HG03139 (cell line): Measurements from ENCODE around the gene TNFRSF13B.
"Not testable (repeated sequence)": the region's sequence is repeated elsewhere in the genome, so short reads cannot be mapped to it uniquely, and the experiment has no call there.

Source experiments
- ATAC-seq: cut with Tn5 transposase; IDR thresholded peaks from one replicate; pipeline ENCODE4 v1.9.1; 2021; ENCODE audit not compliant: unreplicated experiment

The TNFRSF13B gene

DNA sequence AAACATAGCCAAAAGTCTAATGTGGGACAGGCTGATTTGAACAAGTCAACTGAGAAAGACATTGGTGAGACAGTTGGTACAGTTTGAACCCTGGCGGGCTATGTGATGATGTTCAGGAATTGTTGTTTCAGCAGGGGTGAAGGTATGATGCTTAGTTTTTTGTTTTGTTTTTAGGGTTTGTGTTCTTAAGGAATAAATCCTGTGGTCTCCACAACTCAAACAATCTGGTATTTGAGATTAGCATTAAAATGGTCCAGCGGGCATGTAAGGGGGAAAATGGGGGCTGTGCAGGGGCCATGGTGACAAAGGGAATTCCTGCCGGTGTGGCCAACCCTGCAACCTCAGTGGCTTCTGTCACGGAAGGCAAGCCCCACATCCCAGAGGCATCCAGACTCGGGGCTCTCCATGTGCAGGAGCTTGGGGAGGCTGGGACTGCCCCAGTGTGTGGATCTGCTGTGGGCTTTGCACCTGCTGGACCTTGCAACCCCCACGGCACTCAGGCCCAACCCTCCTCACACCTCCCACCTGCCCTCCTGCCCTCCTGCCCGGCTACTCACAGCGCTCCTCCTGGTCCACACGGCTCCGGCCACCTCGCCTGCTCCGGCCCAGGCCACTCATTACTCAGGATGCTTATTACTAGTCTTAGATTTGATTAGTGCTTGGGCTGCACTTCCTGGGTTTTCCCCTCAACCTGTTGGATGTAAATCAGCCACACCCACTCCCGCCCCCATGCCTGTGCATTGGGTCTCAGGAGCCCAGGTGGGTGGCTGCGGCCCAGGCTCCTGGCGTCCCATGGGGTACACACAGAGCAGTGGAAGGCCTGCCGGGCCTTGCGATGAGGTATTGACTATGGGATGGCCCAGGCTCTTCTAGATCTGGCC, at the start of gene TNFRSF13B:
TSS of gene TNFRSF13B (minus strand) at position 661 of the 881 bp plus-strand sequence. CDS start at position 618, 43 bp downstream.
- ATAC-seq: no peak

DNA sequence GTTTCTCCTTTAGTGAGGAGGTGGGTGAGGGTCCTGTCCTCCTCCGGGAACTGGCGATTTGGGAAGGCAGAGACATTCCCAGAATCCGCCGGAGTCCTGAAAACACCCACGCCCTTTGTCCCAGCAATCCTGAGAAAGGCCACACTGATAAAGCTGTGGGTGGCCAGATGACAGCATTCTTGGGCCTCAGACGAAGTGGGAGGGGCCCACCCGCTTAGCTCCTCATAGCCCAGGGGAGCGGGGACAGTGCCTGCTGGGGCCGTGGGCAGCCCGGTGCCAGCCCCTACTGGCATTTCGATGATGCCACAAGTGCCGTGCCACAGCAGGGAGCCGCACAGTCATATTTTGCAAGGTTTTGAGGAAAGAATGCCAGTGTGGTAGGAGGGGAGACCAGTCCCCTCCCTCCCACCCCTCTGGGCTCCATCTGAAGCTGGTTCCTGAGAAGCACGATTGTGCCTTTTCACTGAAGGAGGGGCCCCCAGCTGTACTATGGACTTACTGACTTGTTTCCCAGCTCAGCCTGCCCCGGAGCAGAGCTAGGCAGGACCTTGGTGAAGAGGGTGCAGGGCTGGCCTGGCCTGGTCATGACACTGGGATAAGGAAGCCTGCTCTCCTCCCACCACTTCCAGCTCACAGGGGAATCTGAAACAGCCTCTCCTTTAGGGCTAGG, 49.4 kb upstream of the TNFRSF13B start:
- ATAC-seq: no peak

DNA sequence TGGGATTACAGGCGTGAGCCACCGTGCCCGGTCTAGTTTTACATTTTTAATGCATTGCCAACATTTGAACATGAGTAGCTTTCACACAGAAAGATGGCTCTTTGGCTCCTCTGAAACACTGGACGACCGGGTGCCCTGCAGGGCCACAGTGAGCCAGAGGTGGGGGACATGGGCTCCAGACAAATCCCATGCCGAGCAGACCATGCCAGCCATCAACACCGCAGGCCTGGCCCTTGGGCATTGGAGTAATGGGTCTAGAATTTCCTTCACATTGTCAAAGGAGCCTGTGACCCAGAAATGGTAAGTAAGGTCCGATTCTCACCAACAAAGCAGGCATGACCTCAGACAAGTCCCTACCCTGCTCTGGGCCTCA, 48.9 kb upstream of the TNFRSF13B start:
- ATAC-seq: no peak

DNA sequence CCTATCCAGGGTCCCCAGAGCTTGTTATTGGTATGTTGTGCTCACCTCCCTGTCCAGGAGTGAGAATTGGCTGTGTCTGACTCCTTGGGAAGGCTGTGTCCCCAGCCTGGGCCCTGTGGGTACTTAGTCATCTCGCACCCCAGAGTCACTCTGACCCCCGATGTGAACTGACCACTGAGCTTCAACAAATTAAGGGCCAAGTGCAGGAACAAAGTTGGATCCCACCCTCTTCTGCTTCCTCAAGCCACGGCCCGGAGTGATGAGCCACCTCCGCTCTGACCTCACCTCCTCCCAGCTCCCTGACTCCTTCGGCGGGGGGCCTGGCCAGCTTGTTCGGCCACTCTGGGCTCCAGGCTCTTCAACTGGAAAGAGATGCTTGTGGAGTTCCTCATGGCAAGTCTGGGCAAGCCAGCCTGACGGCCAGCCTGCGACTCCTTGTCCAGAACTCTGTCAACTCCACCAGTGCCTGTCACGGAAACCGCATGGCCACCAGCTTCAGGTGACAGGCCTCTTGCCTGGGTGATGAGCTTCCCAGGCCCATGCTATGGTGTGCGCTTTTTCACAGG, 48.1 kb upstream of the TNFRSF13B start:
- no peak for ATAC-seq

DNA sequence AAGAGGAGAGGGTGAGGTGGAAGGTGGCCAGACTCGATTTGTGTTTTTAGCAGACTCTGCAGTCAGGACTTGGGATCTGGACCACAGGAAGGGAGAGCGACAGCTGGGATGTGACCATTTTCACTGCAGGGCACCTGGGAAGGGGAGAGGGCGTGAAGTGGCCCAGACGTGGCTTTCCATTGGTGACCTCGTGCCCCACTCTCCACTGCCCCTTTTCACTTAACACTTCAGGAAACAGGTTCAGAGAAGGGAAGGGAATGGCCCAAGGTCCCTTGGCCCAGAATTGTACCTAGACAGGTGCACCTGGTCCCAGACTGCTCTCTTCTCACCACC, 47.5 kb upstream of the TNFRSF13B start:
- no peak for ATAC-seq

DNA sequence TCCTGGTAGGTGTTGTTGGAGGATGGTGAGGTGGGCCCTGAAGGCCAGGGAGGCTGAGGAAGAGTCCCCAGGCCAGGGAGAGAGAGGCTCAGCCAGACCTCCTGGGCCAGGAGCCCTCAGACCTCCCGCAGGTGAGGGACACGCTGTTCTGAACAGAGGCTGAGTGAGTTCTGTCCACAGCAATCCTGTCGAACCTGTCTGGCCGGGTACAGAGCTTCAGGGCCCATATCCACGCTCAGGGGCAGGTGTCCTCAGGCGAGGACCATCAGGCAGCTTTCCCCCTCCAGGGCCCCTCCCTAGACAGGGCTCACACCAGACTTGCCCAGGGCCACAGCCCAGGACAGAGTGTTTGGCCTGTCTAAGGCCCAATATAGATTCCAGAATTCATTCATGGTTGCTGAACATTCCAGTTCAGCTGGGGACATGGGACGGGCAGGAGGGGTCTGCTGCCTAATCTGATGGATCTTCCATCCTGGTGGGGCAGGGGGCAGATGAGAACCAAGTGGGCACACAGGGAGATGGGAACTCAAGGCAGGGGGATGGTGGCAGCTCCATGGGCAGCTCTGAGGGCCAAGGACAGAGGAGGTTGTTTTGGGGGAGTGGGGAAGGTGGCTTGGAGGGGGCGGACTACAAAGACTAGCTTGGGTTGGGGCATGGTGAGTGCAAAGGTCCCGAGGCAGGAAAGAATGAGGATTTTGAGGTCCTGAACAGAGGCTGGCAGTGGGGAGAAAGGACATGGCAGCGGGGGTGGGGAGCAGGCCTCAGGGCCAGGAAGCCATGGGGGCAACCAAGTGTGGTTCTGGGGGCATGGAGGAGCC, 46.9 kb upstream of the TNFRSF13B start:
- no peak for ATAC-seq

DNA sequence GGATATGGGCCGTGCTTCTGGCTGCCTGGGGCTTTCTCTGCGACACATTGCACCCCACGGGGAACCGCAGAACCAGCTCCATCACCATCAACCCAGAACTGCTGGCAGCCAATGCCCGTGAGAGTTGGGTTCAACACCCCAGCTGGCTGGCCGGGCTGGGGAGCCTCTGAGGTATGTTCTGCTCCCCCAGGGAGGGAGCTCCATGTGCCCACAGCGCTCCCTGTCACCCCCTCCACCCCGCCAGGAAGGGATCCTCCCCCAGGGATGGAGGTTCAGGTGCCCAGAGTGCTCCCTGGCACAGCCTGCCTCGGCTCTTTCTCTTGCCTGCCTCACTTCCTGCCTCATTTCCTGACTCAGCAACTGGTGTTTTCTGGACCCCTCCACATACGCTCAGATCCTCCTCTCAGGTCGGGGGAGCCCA, 46.1 kb upstream of the TNFRSF13B start:
- ATAC-seq: no peak

DNA sequence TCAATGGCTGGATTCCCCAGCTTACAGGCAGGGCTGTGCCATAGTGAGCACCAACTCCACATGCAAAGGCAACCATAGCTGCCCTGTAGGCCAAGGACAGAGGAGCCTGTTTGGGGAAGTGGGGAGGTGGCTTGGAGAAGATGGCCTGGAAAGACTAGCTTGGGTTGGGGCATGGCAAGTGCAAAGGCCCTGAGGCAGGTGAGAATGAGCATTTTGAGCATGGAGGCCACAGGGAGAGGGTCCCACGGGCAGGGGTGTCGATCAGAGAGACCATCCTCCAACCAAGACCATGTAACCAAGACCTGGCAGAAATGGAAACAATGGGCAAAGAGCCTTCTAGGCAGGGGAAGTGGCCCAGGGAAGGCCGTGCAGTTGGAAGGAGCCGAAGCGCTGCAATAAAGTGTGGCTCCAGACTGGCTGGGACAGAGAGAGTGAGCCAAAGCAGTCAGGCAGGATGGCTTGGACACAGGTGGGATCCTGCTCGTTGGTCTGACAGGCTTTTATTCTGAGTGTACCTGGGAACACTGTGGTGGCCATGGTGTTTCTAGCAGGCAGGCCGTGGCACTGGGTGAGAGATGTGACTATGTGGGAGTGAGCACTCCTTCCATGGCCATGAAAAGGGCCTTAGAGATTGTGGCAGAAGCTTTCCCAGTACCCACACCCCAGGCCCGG, 45.6 kb upstream of the TNFRSF13B start:
- no peak for ATAC-seq

DNA sequence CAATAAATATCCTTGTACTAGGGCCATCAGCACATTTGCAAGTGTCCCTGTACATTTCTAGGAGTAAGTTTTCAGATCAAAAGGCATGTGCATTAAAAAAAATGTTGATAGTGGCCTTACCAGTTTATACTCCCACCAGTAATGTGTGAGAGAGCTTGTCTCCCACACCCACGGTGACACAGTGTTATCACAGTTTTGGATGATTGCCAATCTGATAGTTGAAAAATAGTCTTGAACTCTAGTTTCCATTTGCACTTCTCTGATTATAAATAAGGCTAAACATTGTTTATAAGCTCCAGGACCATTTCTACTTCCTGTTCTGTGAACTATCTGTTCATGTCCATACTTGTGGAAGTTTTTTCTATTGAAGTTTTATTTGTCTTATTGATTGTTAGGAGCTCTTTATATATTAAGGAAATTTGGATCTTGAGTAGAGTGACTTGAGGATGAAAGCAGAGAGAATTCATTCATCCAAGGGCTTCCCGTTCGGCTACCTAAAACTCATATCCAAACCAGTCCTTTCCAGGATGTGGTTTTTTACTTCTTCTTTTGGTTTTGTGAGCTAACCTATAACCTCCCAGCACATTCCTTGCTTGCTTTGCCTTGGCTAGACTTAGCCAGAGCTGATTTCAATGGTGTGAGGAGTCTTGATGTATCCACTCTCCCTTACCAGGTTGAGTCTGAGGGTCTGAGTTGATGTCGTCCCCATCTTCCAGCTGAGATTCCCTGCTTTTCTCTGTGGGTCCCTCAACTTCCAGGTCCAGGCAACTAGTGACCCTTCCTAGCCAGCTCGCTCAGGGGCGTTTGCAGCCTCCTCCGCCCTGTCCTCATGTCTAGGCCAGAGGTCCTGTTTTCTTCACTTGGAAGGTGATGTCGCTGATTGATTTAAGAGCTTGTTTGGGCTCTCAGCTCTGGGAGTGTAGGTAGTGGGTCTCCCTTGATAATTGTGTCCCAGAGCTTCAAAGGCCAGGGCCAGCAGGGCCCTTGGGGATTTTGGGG, 44.6 kb upstream of the TNFRSF13B start:
- ATAC-seq: not testable (repeated sequence)

DNA sequence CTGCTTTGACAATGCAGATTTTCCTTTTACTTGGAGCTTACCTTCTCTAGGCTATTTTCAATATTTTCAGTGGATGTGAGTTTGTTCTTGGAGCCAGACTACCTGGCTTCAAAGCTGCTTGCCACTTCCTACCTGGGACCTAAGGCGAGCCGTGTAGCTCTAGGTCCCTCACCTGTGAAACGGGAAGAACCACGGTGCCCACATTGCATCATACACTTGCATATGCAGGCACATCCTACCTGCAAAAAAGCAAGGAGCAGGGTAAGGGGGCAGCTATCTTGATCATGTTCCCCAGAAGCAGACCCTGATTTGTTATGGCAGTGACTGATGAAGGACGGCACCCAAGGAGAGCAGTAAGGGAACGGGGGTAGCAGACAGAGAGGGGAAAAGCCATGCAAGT, 43.3 kb upstream of the TNFRSF13B start:
- ATAC-seq: no peak

DNA sequence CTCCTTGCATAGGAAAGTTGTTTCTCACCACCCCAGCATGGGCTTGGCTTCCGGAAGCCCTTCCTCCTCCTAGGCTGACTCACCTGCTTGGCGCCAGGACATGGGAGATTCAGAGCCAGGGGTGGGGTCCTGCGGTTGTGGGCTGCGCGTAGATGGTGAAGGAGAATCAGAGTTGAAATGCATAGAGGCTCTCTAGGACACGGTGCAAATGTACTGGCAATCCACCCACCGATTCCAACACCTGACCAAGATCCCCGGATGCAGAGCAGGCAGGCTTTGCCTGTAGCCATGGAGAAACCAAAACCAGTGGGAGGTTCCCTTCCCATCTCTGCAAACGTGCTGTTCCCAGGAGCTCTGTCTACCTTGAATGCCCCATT, 42.8 kb upstream of the TNFRSF13B start:
- ATAC-seq: not testable (repeated sequence)

DNA sequence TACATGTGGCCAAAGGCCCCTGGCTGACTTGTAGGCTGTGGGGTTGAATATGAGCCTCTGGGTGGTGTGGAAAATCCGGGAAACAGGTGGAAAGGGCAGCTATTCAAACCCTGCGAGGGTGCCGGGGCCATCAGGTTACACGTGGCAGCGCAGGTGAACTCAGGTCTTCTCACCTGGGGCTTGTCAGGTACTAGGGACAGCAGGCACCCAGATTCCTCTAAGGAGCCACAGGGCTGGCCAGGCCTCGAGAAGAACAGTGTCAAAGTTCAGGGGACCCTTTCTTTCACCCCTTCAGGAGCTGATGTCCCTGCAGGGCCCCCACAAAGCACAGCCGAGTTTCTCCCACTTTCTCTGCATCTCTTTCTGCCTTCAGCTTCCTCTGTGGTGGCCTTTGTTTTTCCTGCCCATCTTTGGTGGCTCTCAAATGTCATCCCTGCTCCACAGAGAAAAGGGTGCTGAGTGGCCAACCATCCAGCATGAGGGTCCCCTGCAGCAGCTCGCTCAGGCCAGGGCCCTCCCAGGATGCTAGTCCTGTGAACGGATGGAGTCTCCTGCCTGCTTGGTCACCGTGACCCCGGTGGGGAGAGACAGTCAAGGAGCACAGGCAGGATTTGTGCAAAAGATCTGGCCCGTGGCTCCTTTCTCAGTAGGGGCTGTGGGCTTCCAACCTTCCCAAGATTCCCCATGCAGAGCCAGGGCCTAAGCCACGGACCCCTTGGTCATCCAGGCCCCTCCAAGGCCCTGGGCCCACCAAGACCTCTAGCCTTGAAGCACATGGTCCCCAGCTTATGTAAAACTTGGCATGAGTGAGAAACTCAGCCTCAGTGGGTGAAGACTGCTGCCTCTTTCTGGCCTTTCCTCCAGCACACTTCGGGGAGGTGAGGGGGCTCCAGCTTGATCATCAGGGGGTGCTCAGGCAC, 42.2 kb upstream of the TNFRSF13B start:
- not testable (repeated sequence) for ATAC-seq

DNA sequence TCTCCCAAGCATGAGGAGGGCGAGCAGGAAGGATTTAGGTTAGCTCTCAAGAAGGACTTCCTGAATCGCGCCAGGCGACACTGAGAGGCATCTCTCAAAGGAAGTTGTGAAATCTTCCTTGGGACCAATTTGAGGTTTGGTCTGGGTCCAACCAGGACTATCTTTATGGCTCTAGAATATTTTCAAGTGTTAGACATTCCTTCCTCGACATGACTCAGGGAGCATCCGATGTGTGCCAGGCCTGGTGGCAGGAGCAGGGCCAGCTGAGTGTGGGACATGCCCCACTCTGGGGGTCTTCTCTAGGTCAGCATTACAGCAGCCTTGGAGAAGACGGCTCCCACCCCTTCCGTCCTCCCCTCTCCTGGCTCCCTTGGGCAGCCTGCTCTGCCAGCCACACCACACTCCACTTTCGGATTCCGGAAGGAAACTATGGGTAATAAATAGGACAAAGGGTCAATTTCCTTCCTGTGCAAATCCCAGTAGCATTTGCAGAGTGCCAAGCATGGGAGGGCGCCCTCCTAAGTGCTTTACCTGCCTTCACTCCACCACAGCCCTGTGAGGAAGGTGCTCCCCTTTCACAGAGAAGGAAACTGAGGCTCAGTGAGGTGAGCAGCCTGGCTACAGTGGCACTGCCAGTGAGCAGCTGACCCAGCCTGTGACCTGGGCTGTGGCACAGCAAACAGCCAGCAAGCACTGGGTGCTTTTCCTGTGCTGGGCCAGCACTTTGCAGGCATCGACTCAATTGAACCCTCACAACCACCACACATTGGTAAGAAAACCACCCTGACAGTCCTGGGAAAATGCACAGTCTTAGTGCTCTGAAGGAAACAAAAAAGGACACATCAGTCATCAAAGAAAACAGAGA, 39.4 kb upstream of the TNFRSF13B start:
- ATAC-seq: not testable (repeated sequence)

DNA sequence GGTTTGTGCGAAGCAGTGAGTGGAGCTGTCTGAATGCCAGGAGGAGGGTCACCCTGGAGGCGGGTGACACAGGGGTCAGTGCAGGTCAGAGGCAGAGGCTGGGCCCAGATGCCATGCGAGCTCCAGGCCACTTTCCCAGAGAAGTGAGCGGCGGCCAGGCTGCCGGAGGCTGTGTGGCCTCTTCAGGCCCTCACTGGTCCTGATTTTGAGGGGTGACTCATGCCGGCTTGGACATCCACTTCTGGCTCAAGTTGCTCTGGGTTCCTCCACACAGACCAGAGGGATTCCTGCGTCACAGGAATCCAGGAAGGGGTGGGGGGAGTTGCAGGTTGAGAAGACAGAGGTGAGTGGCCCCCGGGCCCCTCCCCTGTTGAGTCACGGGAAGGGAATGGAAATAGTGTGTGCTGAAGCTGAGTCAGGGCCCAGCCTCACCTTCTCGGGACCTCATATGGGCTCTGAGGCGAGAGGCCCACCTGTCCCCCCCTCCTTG, 38.7 kb upstream of the TNFRSF13B start:
- ATAC-seq: not testable (repeated sequence)

DNA sequence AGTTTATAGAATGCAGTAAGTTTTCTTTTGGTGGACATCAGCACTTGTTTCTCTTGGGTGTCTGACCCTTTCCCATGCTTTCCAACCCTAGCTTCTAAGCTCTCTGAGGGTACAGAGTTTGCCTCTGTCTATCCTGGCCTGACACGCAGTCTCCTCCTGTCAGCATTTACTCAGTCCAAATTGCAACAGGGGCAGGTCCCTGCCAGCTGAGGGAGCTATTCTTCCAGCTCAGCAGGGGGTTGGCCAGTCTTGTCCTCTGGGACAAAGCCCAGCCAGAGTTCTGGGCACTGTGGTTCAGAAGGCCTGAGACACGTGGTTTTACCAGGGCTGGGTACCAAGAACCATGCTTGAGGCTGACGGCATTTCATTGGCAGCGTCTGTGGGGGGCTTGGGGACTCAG, 38.1 kb upstream of the TNFRSF13B start:
- ATAC-seq: not testable (repeated sequence)

DNA sequence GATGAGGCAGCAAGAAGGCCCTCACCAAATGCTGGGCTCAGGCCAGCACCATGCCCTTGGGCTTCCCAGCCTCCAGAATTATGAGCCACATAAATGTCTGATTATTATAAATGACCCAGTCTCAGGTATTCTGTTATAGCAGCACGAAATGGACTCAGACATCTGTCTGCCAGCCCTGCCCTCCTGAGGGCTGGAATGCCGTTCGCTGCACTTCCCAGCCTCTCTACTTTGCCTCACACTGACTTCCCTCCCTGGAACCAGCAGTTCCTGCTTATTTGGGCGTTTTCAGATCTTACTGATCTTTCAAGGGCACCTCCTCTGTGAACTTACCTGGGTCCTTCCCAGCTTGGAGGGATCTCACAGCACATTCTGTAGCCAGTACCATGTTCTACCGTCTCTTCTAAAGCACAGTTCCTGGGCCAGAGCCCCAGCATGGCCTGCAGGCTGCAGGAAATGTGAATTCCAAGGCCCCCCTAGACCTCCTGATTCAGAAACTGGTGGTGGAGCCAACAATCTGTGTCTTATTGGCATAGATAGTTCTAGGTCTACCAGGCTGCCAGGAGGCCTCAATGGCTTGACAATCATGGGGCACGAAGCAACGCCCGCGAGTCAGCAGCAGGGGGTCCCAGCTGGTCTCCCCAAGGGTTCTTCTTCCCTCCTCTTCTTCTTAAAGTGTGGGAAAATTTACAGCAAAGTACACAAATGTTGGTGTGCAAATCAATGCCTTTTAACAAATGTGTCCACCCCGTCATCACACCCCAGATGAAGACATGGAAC, 36.9 kb upstream of the TNFRSF13B start:
- not testable (repeated sequence) for ATAC-seq

DNA sequence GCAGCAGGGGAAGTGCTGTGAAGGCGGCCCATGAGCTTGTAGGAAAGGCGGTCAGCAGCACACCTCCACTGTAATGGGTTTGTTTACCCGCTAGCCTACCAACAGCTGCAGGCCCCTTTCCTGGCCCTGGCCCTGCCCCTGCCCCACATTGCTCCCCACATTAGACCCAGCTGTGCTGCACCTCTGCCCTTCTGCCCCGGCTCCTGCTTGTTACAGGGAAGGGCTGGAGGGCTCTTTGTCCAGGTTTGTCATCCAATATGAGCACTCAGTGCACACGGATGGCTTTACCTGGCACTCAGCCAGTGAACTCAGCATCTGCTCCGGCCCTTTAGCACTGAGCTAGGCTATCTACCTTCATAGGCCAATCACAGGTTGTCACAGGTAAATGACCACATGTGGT, 36.0 kb upstream of the TNFRSF13B start:
- ATAC-seq: not testable (repeated sequence)
